ENCODE data around the gene ZBTB20.

DNA sequence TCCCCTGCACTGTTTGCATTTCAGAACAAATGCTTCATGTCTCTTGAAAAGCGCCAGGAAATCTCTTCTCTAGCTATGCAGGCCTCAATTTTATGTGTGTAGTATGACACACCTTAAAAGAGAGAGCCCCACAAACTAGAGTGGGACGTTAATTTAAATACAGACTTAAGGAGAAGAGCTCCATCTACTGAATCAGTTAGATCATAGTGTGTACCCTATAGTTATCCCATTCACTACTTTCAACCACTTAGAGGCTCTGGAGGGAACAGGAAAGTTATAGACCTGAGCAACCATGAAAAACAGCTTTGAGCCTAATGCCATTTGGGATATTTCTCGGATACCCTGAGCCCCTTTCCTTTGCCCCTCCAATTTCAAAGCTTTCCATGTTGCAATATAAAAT lies 699.5 kb downstream of the ZBTB20 start:
- TF ChIP-seq, protein P1, sequence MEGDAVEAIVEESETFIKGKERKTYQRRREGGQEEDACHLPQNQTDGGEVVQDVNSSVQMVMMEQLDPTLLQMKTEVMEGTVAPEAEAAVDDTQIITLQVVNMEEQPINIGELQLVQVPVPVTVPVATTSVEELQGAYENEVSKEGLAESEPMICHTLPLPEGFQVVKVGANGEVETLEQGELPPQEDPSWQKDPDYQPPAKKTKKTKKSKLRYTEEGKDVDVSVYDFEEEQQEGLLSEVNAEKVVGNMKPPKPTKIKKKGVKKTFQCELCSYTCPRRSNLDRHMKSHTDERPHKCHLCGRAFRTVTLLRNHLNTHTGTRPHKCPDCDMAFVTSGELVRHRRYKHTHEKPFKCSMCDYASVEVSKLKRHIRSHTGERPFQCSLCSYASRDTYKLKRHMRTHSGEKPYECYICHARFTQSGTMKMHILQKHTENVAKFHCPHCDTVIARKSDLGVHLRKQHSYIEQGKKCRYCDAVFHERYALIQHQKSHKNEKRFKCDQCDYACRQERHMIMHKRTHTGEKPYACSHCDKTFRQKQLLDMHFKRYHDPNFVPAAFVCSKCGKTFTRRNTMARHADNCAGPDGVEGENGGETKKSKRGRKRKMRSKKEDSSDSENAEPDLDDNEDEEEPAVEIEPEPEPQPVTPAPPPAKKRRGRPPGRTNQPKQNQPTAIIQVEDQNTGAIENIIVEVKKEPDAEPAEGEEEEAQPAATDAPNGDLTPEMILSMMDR (IDR thresholded peaks at IDR 0.05): no peak
- TF ChIP-seq EP300 (IDR thresholded peaks at IDR 0.05) (no peak), POLR2A (IDR thresholded peaks at IDR 0.05) (no peak)
